IPS-18c (cell line): ENCODE measurements around the gene IZUMO4.

Source experiments
- H3K4me3 ChIP-seq: 2 replicates; pipeline ENCODE4 v1.7.0; 2013; ENCODE audit warnings: low read depth, mild to moderate bottlenecking, low read length, moderate library complexity; ENCODE audit not compliant: insufficient read depth
- H3K9me3 ChIP-seq: one replicate; pipeline ENCODE4 v1.6.1; 2013; ENCODE audit warnings: mild to moderate bottlenecking, low read length, moderate library complexity; ENCODE audit not compliant: control insufficient read depth, insufficient read depth

Gene IZUMO4

DNA sequence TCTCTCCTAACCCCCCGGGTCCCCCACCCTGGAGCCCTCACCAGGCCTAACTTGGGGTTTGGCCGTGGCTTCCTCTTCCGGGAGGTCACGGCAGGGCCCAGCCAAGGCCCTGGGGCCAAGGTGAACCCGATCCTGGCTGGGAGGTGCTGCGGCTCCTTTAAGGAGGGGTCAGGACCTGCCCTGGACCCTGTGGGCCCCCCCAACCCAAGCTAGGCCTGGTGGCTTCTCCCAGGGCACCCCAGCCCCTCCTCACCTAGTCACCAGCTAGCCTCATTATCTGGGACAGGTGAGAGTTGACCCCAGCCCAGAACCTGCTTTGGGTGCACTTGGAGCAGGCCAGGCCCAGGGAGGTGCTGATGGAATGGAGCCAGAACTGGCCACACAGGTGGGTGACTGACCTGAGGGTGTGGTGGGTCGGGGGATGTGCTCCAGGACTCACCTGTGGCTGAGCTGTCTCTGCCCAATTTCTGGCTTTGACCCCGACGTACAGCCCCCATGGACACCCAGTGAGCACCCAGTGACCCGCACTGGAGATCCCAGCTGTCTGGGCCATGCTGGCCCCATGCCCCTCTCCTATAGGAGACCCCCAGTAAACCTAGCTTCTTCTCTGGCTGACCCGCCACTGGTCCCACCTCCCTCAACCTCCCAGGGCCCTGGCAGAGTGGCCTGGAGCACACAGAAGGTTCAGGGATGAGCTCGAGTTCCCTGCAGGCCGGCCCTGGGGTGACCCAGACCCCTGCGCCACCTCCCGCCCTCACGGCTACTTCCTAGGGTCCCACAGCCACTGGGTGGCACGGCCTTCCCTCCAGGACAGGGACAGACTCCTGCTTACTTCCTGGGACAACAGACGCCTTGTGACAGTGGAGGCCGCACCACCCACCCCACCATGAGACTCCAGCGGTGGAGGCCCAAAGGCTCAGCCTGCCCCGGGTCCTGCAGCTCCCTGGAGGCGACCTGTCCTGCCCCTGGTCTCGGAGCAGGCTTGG lies 38.9 kb upstream of the IZUMO4 start:
- H3K9me3 ChIP-seq: no peaks in the 10 kb centered on the region

DNA sequence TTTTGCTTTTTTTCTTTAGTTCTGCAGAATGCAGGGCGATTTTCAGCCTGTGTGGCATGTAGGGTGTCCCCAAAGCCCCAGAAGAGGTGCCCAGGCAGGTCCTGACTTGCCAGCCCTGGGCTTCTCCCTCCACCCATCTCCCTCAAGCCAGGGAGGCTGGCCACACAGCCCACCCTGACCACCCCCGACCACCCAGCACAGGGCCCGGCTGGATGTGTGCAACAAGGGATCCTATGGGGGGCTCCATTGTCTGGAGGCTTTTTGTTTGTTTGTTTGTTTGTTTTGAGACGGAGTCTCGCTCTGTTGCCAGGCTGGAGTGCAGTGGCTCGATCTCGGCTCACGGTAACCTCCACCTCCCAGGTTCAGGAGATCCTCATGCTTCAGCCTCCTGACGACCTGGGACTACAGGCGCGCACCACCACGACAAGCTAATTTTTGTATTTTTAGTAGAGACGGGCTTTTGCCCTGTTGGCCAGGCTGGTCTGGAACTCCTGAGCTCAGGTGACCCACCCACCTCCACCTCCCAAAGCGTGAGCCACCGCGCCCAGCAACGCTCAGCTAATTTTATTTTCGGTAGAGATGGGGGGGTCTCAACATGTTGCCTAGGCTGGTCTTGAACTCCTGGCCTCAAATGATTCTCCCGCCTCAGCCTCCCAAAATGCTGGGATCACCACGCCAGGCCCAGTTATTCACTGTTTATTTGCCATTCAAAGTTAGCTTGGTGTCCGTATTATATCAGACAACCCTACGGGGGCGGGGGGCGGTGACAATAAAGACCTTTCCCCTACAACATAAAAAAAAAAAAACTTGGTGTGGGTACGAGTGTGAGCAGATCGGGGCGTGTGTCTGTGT lies 37.9 kb upstream of the IZUMO4 start:
- no peaks in the 10 kb centered on the region for H3K9me3 ChIP-seq
- no peak overlapping the region for H3K4me3 ChIP-seq

More for the DNA sequence above, 38.9 kb upstream of the IZUMO4 start:
- no peak overlapping the region for H3K4me3 ChIP-seq

DNA sequence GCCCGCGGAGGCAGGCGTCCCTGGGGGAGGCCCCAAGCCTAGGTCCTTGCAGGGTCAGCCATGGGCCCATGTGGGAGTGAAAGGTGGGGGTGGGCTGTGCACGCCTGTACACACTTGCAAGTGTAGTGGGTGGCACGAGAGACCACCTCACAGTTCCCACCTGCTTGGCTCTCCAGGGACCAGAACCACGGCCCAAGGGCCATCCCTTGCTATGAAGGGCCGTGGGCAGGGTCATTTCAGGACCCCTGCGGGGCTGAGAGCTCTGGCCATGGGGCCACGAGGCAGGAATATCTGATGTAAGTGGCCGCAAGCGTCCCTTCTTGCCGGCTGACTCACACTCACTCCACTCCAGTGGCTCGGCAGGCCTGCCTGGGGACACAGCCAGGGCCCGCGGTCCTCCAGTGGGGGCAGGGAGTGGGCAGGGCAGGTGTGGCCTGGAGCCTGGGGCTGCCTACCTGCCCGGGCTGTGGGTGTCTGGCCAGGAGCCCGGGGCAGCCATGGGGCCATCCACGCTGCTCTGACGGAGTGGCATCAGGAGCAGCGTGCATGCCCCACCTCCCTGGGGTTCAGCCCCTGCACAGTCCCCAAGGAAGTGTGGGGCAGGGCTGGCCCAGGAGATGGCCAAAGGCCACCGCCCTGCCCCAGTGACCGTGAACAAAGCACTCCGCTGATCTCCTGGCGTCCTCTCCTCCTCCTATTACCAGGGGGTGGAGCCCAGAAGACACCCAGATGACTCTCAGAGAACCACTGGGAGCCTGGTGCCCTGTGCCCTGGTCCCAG lies 37.1 kb upstream of the IZUMO4 start:
- no peak overlapping the region for H3K4me3 ChIP-seq
- no peaks in the 10 kb centered on the region for H3K9me3 ChIP-seq

DNA sequence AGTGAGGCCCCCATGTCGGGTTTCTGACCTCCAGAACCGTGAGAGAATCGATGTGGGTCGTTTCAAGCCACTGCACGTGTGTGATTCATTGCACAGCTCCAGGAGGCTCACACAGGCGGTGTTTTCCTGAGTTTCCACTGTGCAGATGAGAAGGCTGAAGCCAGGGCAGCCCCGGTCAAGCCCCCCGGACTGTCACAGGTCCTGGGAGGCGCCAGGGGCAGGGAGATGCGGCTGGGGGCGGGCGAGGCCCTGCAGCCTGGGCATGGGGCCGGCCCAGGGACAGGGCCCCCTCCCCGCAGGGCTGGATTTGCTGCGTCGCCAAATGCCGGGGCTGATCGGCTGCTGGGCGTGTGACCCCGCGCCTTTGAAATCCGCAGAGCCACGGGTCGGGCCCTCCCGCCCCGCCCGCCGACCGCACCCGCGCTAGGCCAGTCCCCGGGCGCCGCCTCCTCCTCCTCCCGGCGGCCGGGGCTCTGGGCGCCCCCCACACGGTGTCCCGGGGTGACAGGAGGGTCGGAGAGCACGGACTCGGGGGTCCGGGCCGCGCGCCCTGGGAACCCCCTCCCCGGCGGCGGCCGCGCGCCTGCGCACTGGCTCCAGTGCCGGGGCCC lies 35.7 kb upstream of the IZUMO4 start:
- Histone ChIP-seq H3K9me3 (no peaks in the 10 kb centered on the region), H3K4me3 (peak overlapping the region; percentile 81)

DNA sequence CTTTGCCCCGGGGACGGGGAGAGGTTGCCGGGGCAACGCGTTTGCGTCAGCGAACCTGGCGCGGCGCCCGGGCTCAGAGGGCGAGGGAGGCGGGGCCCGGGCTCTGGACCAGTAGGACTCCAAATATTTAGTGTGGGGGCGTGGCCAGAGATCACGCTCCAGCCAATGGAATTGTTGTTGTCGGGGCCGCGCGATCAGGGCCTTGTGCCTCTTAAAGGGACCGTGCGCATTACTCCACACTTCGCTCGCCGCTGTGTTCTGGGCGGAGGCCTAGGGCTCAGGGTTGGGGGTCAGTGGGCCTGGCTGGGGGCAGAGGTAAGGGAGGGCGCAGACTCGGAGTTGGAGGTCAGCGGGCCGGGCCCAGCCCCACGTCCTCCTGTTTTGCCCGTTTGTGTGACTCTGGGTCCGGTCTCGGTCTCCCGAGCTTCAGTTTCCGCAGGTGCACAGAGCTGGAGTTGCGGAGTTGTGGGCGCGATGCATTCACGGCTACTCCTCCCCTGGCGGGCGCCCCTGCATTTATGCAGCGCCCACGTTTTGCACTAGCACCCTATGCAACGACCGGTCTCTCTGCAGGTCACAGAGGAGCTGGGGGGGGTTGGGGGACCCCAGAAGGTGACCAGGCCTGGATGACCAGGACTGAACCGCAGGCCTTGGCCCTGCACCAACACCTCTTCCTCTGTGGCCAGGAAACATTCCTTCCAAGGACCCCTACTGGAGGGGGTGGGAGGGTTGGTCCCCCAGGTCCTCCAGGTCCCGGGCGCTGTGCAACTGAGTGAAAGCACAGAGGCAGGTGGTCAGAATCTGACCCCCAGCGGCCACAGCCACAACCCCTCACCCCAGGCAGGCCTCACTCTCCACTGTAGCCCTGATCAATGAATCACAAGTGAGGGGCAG lies 35.0 kb upstream of the IZUMO4 start:
- Histone ChIP-seq H3K9me3 (no peaks in the 10 kb centered on the region), H3K4me3 (peak overlapping the region; percentile 81)

DNA sequence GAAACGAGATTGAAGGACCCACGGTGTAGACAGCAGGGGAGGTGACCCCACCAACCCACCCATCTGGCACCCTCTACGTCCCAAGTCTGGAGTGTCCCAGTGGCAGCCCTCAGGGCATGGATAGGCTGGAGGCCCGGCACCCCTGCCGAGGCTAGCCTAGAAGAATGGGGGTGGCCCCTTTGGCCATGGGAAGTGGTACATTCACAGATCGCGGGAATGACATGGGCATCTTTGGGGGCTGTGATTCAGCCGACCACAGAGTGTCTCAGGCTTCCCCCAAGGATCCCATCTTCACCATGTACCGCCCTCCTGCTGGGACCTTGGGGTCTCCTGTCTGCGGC lies 34.4 kb upstream of the IZUMO4 start:
- Histone ChIP-seq H3K9me3 (no peaks in the 10 kb centered on the region), H3K4me3 (peak overlapping the region; percentile 74; the same call in 1 of the 2 replicates)

DNA sequence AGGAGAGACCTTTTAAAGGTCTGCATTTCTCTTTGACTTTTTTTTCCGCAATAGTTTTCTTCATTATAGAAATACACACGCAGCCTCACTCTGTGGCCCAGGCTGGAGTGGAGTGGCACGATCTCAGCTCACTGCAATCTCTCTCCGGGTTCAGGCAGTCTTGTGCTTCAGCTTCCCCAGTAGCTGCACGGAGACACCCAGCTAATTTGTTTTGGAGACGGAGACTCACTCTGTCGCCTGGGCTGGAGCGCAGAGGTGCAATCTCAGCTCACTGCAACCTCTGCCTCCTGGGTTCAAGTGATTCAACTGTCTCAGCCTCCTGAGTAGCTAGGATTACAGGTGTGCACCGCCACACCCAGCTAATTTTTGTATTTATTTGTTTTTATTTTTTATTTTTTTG lies 33.9 kb upstream of the IZUMO4 start:
- Histone ChIP-seq H3K9me3 (no peaks in the 10 kb centered on the region), H3K4me3 (no peak overlapping the region)

DNA sequence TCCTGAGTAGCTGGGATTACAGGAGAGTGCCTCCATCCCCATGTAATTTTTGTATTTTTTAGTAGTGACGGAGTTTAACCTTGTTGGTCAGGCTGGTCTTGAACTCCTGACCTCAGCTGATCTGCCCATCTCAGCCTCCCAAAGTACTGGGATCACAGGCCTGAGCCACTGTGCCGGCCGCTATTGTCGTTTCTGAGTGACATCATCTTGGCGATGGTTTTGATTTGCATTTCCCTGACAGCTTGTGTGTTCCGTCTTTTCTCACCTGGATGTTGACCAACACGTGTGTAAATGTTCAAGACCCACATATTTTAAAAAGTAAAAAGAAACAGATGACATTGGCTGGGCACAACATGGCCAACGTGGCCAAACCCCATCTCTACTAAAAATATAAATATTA lies 32.9 kb upstream of the IZUMO4 start:
- no peak overlapping the region for H3K4me3 ChIP-seq
- no peaks in the 10 kb centered on the region for H3K9me3 ChIP-seq

DNA sequence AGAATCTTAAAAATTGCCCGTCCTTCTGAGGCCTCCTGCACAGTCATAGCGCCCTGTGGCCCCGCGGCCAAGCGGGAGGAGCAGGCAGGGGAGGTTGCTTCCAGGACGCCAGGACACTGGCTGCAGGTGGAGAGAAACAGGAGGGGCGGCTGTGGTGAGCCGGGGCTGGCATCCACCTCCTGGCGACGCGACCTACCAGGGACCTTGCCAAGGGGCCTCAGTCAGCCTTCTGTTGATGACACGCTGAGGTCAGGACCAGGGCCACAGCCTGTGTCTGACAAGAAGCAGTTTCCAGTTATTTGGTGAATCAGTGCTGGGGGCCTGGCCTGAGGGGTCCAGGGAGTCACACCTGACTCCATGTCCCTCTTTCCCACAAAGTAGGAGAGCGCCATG lies 32.3 kb upstream of the IZUMO4 start:
- Histone ChIP-seq H3K9me3 (no peaks in the 10 kb centered on the region), H3K4me3 (no peak overlapping the region)

DNA sequence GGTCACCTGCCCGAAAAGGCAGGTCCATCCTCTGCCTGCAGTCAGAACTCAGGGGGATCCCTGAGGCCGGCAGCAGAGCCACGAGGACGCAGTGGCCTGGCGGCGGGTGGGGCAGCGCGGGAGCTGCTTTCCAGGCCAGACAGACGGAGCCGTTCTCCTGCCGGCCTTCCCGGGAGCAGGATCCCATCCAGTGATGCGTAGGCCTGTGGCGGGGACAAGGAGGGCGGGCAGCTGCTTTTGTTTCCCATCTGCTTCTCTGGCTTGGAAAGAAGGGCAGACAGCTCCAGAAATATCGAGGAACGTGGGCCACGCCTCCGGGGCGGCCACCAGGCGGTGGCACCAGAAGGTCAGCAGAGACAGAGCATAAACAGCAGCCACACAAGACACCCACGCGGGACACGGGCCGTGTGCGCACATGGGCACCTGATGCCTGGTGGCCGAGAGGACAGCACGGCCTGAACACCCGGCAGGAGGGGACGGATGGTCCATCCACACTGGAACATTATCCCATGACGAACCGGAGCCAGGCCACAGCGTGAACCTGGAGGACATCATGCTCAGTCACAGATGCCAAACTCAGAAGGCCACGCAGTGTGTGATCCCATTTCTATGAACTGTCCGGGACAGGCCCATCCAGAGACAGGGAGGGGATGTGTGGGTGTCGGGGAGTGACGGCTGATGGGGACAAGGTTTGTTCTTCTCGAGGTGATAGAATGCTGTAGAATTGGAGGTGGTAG lies 31.8 kb upstream of the IZUMO4 start:
- H3K4me3 ChIP-seq: no peak overlapping the region
- no peaks in the 10 kb centered on the region for H3K9me3 ChIP-seq

DNA sequence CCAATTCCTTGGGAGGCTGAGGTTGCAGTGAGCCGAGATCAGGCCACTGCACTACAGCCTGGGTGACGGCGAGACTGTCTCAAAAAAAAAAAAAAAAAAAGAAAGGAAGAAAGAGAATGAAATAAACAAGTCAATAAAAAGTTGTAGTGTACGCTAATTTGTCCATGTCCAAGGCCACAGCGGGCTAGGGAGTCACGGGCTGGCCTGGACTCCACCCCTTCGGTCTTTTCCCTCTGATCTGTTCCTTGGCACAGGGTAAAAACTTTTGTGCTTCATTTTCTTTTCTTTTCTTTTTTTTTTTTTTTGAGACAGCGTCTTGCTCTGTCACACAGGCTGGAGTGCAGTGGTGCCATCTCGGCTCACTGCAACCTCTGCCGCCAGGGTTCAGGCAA lies 26.3 kb upstream of the IZUMO4 start:
- no peaks in the 10 kb centered on the region for H3K9me3 ChIP-seq
- H3K4me3 ChIP-seq: no peak overlapping the region

DNA sequence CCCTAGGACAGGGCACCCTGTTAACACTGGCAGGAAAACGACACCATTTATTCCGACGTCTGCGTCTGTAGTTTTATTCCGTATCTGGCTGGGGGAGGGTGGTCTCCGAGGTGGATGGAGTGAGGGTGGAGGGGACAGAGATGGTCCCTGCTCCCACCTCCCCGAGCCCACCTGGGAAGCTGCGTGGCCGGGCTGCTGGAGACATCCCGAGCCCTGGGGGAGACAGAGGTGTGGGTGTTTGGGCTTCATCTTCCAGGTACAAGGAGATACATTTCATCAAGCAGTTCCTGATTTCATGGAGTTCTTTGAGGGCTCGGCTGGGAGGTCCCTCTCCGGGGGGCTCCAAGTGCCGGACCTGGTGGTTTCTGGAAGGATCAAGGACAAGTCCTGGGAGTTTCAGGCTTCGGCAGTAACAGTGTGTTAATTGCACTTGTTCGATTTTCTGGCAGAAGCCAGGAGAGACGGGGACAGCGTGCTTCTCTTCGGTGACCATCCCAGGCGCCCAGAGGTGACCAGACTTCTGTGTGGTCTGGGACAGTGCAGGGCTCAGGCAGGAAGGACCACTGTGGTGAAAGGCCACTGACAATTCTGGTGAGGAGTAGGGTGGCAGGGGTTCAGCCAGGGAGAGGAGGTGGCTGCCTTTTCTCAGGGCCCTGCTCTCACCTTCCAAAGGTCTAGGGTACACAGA lies 25.6 kb upstream of the IZUMO4 start:
- Histone ChIP-seq H3K9me3 (no peaks in the 10 kb centered on the region), H3K4me3 (no peak overlapping the region)

DNA sequence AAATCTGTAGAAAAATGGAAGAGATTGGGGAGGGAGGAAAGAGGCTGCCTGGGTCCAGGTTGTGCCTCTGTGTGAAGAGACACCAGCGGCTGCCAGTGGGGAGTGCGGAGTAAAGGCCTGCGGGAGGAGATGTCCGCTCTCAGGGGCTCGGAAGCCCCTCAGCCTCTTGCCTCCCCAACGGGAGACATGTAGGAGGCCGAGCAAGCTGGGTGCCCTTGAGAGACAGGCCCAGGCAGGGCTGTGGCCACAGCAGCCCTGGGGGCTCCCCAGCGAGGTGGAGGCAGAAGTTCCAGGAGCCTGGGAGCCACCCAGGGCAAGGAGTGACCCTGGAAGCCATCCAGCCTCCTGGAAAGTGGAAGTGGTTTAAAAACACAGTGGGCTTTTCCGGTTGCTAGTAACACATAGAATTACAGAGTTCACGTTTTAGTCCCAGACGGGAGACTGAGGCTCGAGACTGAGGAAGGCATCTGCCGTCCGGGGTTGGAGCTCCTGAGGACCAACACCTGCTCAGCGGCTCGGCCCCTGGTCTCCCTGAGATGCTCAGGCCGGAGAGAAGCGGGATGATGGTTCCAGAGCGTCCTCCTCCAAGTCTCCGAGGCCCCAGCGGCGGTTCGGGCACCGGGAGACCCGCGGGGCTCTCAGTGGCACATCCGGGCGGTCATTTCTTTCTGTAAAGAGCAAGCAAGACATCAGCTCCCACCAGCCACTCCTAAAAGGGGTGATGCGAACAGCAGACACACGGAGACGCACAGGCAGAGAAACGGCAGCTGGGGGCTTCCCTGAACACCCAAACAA lies 23.8 kb upstream of the IZUMO4 start:
- no peaks in the 10 kb centered on the region for H3K9me3 ChIP-seq
- no peak overlapping the region for H3K4me3 ChIP-seq

DNA sequence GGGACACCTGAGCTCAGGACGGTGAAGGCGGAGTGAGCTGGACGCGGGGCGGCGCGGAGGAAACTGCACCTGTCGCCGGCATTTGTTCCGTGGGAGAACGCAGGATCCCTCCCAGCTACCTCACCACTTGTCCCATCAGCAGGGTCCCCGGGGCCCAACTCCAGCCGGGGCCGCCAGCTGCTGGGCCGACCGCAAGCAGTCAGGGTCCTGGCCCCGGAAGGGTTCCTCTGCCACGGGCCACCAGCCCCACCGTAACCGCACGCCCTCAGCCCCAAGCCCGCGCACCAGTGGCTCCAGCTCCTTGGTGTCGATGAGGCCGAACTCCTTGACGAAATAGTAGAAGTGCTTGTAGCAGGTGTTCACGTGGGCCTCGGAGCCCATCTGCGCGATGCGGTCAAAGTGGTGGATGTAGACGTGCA lies 20.2 kb upstream of the IZUMO4 start:
- Histone ChIP-seq H3K4me3 (no peak overlapping the region; the same call in 1 of the 2 replicates), H3K9me3 (no peaks in the 10 kb centered on the region)
